SKM-1 (cell line): Measurements from ENCODE around the gene HOXB5.

Experiments used
- DNase-seq: peaks from one replicate; lab custom pipeline; 2025; ENCODE audit not compliant: unreplicated experiment; lab: John Stamatoyannopoulos, UW

Gene HOXB5

DNA sequence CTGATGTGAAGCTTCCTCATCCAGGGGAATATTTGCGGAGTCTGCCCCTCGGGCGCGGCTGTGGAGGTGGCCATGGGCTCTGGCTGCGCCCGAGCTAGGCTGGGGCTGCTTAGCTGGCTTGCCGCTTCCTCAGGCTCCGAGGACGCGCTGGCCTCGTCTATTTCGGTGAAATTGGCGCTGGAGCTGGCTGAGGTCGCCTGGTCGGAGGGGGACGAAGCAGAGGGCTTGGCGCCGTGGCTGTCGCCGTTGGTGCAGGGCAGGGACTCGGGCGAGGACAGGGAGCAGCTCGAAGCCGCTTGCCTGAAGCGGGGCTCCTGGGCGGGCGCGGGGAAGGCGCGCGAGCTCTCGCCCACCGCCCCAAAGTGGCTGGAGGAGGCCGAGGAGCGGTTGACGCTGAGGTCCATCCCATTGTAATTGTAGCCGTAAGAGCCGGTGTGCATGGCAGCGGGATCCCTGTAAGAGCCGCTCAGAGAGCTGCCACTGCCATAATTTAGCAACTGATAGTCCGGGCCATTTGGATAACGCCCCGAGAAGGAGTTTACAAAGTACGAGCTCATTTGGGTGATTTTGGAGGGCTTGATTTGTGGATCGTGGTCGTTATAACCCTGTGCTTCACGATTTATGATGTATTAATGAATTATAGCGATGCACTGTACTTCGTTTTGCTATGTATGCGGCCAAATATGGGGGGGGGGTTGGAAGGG is at the start of gene HOXB5:
HOXB5 (minus strand) TSS at position 654 of the 704 bp plus-strand sequence; CDS start at position 557, 97 bp downstream.
- no peak for DNase-seq

- no peak for DNase-seq
Observed at GRCh38 chr17:48642843-48643696, 49.5 kb upstream of the HOXB5 start.

DNA sequence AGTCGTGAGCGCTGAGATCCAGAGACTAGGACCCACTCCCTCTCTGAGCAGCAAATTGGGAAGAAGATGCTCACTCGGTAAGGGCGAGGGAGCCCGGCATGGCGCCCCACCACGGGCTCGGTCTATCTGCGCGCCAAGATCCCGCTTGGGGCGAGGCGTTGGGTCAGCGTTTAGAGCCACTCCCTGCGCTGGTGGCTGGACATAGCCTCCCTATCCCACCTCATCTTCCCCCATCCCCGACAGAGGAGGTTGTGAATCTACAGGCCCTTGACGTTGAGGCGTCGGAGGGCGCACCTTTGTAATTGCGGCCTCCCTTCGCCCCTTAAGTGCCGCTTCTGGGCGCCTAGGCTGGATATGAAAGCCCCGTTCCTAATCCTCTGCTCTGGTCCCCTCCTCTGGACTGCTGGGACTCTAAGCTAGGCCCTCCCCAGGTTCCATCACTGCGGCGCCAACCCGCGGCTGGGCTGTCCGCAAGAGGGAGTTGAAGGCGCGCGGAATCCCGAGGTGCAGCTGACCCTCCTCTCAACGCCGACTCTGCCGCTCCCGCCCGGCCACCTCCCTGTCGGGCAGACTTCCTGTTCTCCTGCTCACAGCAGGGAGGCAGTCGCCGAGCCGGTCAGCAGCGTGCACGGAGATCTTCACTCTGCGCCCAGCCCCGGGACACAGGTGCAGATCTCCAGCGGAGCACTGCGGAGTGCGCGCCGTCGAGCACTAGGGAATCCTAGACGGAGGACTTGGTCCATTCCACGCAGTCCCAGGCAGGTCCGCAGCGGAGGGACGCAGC is 48.7 kb upstream of the HOXB5 start:
- DNase-seq = no peak

GRCh38 chr17:48641541-48642058 is 48.0 kb upstream of the HOXB5 start:
- no peak for DNase-seq

DNA sequence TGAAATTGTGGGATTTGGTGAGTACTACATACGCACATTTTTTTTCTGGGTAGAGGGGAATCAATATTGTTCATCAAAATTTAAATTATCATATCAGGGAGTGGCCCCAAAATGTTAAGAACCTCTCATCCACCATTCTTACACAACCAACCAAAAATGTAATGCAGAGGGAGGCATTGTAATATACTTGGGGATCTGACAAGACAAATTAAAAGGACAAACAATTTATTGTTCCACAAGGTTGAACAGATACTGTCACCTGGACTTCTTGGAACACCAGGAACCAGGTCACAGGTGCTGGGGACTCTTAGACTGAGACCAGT is 47.2 kb upstream of the HOXB5 start:
- no peak for DNase-seq

- DNase-seq = no peak
Observed at GRCh38 chr17:48639982-48640857, 46.6 kb upstream of the HOXB5 start.

DNA sequence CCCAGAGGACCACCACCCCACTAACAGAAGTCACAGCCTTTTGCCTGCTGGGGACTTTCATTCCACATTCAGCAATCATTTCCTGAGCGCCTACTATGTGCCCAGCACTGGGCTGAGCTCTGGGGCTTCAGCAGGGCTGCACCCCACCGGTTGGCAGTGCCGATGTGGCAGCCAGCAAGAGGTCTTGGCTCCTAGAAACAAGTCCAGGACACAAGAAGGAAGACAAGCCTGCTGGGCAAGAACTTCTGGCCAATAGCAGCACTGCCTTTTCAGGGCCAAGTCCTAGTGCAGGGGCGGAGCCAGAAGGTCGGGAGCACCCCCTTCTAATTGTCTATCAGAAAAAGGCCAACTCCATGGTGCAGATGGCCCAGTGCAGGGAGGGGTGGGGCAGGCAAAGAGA is 45.6 kb upstream of the HOXB5 start:
- no peak for DNase-seq

GRCh38 chr17:48637323-48638260 is 44.0 kb upstream of the HOXB5 start:
- no peak for DNase-seq

GRCh38 chr17:48636177-48637018 is 42.8 kb upstream of the HOXB5 start:
- no peak for DNase-seq

- DNase-seq = no peak
Observed at GRCh38 chr17:48634493-48635208, 41.1 kb upstream of the HOXB5 start.

DNA sequence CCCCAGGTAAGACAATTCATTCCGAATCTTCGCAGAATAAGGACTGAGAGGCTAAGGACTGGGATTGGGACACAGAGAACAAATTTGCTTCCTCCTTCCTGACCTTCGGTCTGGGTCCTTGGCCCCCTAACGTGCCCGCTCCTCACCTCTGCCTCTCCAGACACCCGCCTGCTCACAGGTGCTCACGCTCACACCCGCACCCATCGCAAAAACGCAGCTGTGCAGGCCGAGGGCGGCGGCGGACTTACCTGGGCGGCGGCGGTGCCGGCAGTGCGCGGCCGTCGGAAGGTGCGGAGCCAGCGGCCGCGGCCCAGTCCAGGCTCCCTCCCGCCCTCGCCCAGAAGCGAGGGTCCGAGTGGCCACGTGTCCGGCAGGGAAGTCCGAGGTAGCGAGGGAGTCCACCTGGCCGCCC is 39.7 kb upstream of the HOXB5 start:
- no peak for DNase-seq

GRCh38 chr17:48632579-48633265 is 39.1 kb upstream of the HOXB5 start:
- no peak for DNase-seq

GRCh38 chr17:48631693-48632578 is 38.4 kb upstream of the HOXB5 start:
- DNase-seq = no peak

DNA sequence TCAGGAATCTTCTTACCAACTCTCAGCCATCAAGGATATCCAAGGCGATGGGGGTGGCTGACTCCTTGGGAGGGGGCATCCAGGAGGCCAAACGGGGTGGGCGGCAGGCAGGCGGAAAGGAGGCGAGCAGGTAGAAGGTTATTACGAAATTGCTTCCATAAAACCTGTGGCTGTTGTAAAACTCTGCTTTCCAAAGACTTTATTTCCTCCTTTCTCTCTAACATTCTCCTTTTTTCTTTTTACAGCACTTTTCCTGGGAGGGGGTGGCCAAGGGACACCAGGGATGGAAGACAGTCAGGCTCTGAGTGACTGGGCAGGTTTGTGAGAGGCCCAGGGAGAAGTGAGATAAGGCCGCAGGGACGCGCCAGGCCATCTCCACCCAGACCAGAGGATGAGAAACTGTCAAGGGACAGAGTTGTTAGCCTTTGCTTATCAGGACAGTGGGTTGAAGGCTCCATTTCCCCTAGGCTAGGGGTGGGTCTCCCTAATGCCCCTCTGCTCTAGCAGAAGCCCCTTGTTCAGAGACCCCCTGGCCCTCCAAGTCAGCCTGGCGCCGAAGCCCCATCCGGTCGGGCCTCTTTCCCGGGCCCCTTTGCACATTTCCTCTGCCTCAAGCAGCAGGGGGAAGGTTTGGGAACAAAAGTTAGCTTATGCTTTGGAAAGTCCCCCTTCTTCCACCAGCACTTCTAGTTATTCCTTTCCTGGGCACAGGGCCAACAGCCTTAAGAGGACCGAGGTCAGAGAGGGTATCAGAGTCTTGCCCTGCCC is 37.5 kb upstream of the HOXB5 start:
- DNase-seq = no peak
